Mucosa of descending colon (tissue), 3 donors: ENCODE results near the gene SH2D7. TPM values are rescaled to one million over a fixed set of nuclear protein-coding genes. Genes with fewer than 3 reads are reported as not detected.

ENCODE experiments used
- ATAC-seq: fragments of 200-7000 bp; cut with Tn5 transposase; one replicate; pipeline ENCODE4 v1.9.1; 2020; ENCODE audit warnings: mild to moderate bottlenecking, moderate library complexity
- DNase-seq, 3 donors: peaks; one replicate each; pipeline ENCODE4 v3.0.0-alpha.2; 2020
- H3K36me3 ChIP-seq: fragments of 200-600 bp; one replicate; pipeline ENCODE4 v1.8.0; 2021; ENCODE audit warnings: low read depth, mild to moderate bottlenecking
- H3K4me1 ChIP-seq: fragments of 200-600 bp; one replicate; pipeline ENCODE4 v1.8.0; 2021; ENCODE audit warnings: low read depth, mild to moderate bottlenecking
- H3K4me3 ChIP-seq: fragments of 200-600 bp; one replicate; pipeline ENCODE4 v1.8.0; 2021; ENCODE audit warnings: mild to moderate bottlenecking
- H3K9me3 ChIP-seq: fragments of 200-600 bp; one replicate; pipeline ENCODE4 v1.8.0; 2021; ENCODE audit warnings: mild to moderate bottlenecking
- intact Hi-C, 2 donors: fragments of 100-400 bp; cut with DNase I in 1 of 2; cut with micrococcal nuclease in 1 of 2; formaldehyde crosslinking; loops; one replicate each; pipeline versions ENCODE4 v1.11.0 to v1.11.1; 2022; cut with DNase I, micrococcal nuclease
- total RNA-seq, 3 donors: library from RNA; stranded (reverse); fragmentation: NEBNext Ultra II Directional in 2 of 3; extraction: Animal tissue kit (Norgen Biotek cat#: 25700) in 2 of 3; gene quantifications; one replicate each; pipeline versions ENCODE4 v1.2.1 to v1.2.4, GENCODE V29; 2021 to 2023
- TF ChIP-seq, protein P1 (sequence below): fragments of 200-600 bp; IDR thresholded peaks from one replicate; pipeline ENCODE4 v1.8.0; 2022; ENCODE audit warnings: antibody characterized with exemption, mild to moderate bottlenecking
- donor health status: DM: no; HTN: no; CAD: no; lungs with moderate emphysema.
- donor health status: DM: no; HTN: no; CAD: no.
- donor health status: DM: no; HTN: yes; CAD: no.

Gene SH2D7
- total RNA-seq, 3 donors from 2014 or later: 1.9 to 2.8 (median 2.2) TPM

DNA sequence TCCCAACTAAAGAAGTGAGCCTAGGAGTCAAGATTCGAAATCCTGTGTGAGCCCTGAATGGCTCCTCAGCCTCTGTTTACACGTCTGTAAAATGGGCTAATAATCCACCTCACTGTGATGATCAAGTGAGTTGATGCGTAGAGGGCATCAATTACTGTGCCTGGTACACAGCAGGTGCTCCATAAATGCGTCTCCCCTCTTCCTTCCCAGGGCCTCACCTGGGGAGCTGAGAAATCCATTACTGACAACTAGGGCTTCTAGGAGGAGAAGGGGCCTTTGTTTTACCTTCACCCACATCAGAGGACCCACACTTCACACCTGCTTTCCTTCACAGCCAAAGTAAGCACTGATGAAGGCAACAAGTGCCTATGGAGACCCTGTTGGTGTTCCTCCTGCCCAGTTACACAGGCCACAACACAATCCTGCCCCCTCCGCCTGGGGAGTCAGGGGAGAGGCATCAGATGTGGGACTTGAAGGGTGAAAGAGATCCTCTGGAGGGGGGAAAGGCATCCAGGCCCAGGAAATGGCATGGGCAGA lies 37.5 kb downstream of the SH2D7 start:
- H3K36me3 ChIP-seq: no peaks in the 10 kb centered on the region
- TF ChIP-seq, protein P1, sequence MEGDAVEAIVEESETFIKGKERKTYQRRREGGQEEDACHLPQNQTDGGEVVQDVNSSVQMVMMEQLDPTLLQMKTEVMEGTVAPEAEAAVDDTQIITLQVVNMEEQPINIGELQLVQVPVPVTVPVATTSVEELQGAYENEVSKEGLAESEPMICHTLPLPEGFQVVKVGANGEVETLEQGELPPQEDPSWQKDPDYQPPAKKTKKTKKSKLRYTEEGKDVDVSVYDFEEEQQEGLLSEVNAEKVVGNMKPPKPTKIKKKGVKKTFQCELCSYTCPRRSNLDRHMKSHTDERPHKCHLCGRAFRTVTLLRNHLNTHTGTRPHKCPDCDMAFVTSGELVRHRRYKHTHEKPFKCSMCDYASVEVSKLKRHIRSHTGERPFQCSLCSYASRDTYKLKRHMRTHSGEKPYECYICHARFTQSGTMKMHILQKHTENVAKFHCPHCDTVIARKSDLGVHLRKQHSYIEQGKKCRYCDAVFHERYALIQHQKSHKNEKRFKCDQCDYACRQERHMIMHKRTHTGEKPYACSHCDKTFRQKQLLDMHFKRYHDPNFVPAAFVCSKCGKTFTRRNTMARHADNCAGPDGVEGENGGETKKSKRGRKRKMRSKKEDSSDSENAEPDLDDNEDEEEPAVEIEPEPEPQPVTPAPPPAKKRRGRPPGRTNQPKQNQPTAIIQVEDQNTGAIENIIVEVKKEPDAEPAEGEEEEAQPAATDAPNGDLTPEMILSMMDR: no peak
- no peaks in the 10 kb centered on the region for H3K9me3 ChIP-seq
- H3K4me1 ChIP-seq: peaks cover 17% of the 10 kb centered on the region
- DNase-seq (no peak), ATAC-seq (no peak)
- no peak overlapping the region for H3K4me3 ChIP-seq
- intact Hi-C loops: loop anchor here in 1 of 2 donors (5.0 kb wide), 1 partner anchor 112 kb away; no protein-coding TSS in a partner anchor

DNA sequence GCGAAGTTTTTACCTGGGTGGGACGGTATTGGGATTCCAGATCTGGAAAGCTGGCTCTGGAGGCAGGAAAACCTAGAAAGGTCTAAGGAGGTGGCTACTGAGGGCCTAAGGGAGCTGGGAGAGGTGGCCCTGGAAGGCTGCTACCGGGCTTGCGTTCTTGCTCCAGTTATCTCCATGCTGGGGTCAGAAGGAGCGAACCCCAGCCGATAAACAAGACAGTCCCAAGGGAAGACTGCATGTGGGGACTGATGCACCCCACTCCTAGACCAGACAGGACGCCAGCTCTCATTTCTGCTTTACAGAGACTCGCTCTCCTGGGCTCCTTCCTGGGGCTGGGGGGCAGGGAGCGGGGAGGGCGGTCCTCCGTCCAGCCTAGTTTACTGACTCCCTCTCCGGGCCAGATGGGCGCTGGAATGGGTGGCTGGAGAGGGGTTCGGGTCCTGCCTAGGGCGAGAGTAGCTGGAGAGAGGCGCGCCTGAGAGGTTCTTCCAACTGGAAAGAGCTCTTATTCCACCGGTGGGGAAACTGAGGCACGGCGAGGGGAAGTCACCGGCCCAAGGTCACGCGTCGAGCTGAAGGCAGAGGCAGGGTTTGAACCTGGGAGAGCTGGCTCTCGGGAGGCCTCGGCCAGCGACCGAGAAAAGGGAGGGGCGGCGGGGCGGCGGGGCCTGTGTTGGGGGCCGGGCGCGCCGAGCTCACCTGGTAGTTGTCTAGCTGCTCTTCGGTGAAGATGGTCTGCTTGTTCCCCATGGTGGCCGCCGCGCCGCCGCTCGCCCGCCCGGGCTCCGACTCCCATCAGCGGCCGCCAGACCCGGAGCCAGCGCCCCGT lies 38.3 kb downstream of the SH2D7 start:
- H3K9me3 ChIP-seq: no peaks in the 10 kb centered on the region
- TF ChIP-seq, protein P1: no peak
- peaks cover 17% of the 10 kb centered on the region for H3K4me1 ChIP-seq
- intact Hi-C loops: loop anchor here in 1 of 2 donors (5.0 kb wide), 1 partner anchor 112 kb away; no protein-coding TSS in a partner anchor
- no peaks in the 10 kb centered on the region for H3K36me3 ChIP-seq
- DNase-seq (peak in 2 of 3 donors; percentile 38 to 62), ATAC-seq (peak; percentile 4)
- H3K4me3 ChIP-seq: peak overlapping the region; percentile 34

DNA sequence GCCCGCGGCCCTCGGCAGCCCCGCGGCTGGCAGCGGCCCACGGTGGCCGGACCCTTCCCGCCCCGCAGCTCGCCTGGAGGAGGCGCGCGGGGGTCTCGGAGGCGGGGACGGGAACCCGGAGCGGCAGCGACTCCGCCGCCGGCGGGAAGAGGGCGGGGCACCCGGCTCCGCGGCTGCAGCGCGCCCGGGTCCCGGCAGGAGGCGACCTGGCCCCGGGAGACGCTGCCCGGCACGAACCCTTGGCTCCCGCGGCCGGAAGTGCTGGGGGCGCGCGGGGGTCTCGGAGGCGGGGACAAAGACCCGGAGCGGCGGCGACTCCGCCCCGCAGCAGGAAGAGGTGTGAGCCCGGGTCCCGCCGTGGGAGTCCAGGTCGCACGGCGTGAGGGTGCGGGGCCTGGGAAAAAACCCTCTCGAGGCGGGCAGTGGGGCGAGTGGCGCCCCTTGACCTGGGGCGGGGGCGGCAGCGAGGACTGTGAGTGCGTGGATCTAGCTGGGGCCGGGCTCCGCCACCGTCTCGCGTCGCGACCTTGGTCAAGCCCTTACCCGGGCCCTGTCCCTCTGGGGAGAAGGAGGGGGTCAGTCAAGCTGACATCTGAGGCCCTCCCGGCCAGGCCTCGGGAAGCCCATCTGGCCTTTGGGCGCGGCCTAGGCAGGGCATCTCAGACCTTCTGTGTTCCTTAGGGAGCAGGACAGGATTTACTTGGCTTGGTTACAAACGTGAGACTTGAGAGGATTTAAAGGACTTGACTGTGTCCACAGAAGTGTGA lies 39.1 kb downstream of the SH2D7 start, which contains the start of gene CIB2:
TSS of gene CIB2 (minus strand) at position 151 of the 767 bp plus-strand sequence. CDS start 230 bp downstream, outside the sequence.
- DNase-seq (peak; percentile 75 to 88 (median 82)), ATAC-seq (peak; percentile 91)
- Histone ChIP-seq H3K9me3 (no peaks in the 10 kb centered on the region), H3K4me1 (peaks cover 17% of the 10 kb centered on the region), H3K36me3 (no peaks in the 10 kb centered on the region), H3K4me3 (peak within 1 kb of the TSS; percentile 34)
- intact Hi-C loops: loop anchor here in 1 of 2 donors (5.0 kb wide), 1 partner anchor 111 kb away; no protein-coding TSS in a partner anchor
- TF ChIP-seq, protein P1: peak; percentile 85

DNA sequence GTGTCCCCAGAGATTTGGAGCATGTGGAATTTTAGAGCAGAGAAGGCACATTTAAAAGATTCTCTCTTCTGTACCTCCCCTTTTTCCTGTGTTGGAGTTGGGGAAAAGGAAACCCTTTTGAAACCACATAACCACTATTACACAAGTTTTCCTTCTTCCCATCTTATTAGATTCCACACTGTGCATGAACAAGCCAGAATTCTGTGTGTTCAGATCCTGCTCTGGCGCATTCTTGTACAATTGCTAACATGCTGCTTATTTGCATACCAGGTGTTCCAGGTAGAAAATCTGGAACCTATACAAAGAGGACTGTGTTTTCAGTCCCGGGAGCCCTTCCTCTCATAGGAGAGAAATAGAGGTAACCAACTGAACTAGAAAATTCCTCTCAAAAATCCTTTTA lies 41.4 kb downstream of the SH2D7 start:
- Histone ChIP-seq H3K4me1 (peaks cover 13% of the 10 kb centered on the region), H3K4me3 (no peak overlapping the region), H3K9me3 (no peaks in the 10 kb centered on the region), H3K36me3 (no peaks in the 10 kb centered on the region)
- ATAC-seq (peak; percentile 47), DNase-seq (no peak)
- intact Hi-C loops: loop anchor here in 1 of 2 donors (5.0 kb wide), 1 partner anchor 108 kb away; no protein-coding TSS in a partner anchor
- TF ChIP-seq, protein P1: no peak

DNA sequence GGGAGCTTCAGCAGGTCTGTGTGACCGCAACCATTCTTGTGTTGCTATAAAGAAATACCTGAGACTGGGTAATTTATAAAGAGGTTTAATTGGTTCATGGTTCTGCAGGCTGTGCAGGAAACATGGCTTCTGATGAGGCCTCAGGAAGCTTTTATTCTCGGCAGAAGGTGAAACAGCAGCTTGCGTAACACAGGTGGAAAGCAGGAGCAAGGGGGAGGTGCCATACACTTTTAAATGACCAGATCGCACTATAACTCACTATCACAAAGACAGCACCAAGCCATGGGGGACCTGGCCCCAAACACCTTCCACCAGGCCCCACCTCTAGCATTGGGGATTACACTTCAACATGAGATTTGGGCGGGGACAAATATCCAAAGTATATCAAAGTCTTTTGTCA lies 47.2 kb downstream of the SH2D7 start:
- no peak for DNase-seq
- TF ChIP-seq, protein P1: no peak
- Histone ChIP-seq H3K4me1 (peaks cover 17% of the 10 kb centered on the region), H3K36me3 (no peaks in the 10 kb centered on the region), H3K4me3 (no peak overlapping the region), H3K9me3 (no peaks in the 10 kb centered on the region)
- peak; percentile 3 for ATAC-seq
- intact Hi-C loops: no loop called here
